ENCODE data around the gene PGF. TPM values are rescaled to one million over a fixed set of nuclear protein-coding genes. Genes with fewer than 3 reads are reported as not detected.
A peak's percentile ranks its signal among the peaks of the same experiment; 100 is the strongest.

The PGF gene
- total and polyA plus RNA-seq, 2 of the 13 experiments (the other 11 are each of a cell fraction or from before 2014, with no cell fraction given) = 10.7 to 27.5 TPM

GRCh38 chr14:74979442-74980397 is 24.3 kb upstream of the PGF start (continued):
- TF ChIP-seq AFF4 (CRISPR knock-in tag; IDR thresholded peaks at IDR 0.05) = no peak
- TF ChIP-seq BCL6 (CRISPR knock-in tag; IDR thresholded peaks at IDR 0.05) = no peak
- TF ChIP-seq ZNF614 (CRISPR knock-in tag; IDR thresholded peaks at IDR 0.05; ENCODE audit: borderline replicate concordance) = no peak
- peak; percentile 20; the same call in 1 of the 2 replicates for TF ChIP-seq RXRA (CRISPR knock-in tag; IDR thresholded peaks at IDR 0.05)
- 0 out of 2 replicates have a peak, but pooled peaks have one; percentile 25 for TF ChIP-seq SPEN (CRISPR knock-in tag; IDR thresholded peaks at IDR 0.05; ENCODE audit: low read depth)
- TF ChIP-seq ARID4A (CRISPR knock-in tag; IDR thresholded peaks at IDR 0.05; ENCODE audit: borderline replicate concordance) = peak; percentile 35; the same call in 1 of the 2 replicates
- TF ChIP-seq DNMT1 (CRISPR knock-in tag; IDR thresholded peaks at IDR 0.05) = no peak
- no peak for TF ChIP-seq GABPA (IDR thresholded peaks at IDR 0.05; ENCODE audit: low read depth, low read length)
- TF ChIP-seq GABPA (CRISPR knock-in tag; IDR thresholded peaks at IDR 0.05; ENCODE audit: low read depth) = no peak
- TF ChIP-seq ZNF782 (CRISPR knock-in tag; IDR thresholded peaks at IDR 0.05; ENCODE audit: borderline replicate concordance) = no peak
- no peak for TF ChIP-seq CHCHD3 (CRISPR knock-in tag; IDR thresholded peaks at IDR 0.05)
- TF ChIP-seq UBTF (CRISPR knock-in tag; IDR thresholded peaks at IDR 0.05) = no peak; the same call in 1 of the 2 replicates
- TF ChIP-seq HOXA5 (CRISPR knock-in tag; IDR thresholded peaks at IDR 0.05) = no peak
- TF ChIP-seq TFAP4 (IDR thresholded peaks at IDR 0.05; ENCODE audit: borderline replicate concordance, low read depth) = peak; percentile 28; the same call in 1 of the 2 replicates
- TF ChIP-seq TRAFD1 (CRISPR knock-in tag; IDR thresholded peaks at IDR 0.05; ENCODE audit: borderline replicate concordance) = no peak
